PFSK-1 (cell line): ENCODE measurements around the gene SAPCD1.

Experiments used
- FOXP2 ChIP-seq: optimal IDR thresholded peaks from 2 replicates; pipeline ENCODE3; 2011; ENCODE audit warnings: borderline replicate concordance, control low read depth, inconsistent platforms; ENCODE audit not compliant: insufficient read depth; ENCODE audit errors: extremely low read length, extremely low read depth
- POLR2AphosphoS5 ChIP-seq: IDR thresholded peaks from 2 replicates; pipeline ENCODE4 v1.6.1; 2012; ENCODE audit warnings: low read depth, mild to moderate bottlenecking, control low read depth, low read length, moderate library complexity
- SIN3A ChIP-seq: IDR thresholded peaks from 2 replicates; pipeline ENCODE4 v1.6.1; 2012; ENCODE audit warnings: mild to moderate bottlenecking, low read length, moderate library complexity, borderline replicate concordance; ENCODE audit not compliant: insufficient read depth
- TAF1 ChIP-seq: IDR thresholded peaks from 2 replicates; pipeline ENCODE4 v1.6.1; 2012; ENCODE audit warnings: low read length, control low read depth, borderline replicate concordance; ENCODE audit not compliant: insufficient read depth
- TF ChIP-seq, protein P1 (sequence below), 2 experiments: IDR thresholded peaks; 2 replicates each; pipeline versions ENCODE4 v1.6.1 to v1.8.0; 2011 to 2012; ENCODE audit warnings: low read depth in 2 of 2, low read length in 2 of 2, control low read depth in 1 of 2, inconsistent platforms in 1 of 2, mild to moderate bottlenecking in 1 of 2, moderate library complexity in 1 of 2; ENCODE audit not compliant: insufficient read depth in 1 of 2

DNA sequence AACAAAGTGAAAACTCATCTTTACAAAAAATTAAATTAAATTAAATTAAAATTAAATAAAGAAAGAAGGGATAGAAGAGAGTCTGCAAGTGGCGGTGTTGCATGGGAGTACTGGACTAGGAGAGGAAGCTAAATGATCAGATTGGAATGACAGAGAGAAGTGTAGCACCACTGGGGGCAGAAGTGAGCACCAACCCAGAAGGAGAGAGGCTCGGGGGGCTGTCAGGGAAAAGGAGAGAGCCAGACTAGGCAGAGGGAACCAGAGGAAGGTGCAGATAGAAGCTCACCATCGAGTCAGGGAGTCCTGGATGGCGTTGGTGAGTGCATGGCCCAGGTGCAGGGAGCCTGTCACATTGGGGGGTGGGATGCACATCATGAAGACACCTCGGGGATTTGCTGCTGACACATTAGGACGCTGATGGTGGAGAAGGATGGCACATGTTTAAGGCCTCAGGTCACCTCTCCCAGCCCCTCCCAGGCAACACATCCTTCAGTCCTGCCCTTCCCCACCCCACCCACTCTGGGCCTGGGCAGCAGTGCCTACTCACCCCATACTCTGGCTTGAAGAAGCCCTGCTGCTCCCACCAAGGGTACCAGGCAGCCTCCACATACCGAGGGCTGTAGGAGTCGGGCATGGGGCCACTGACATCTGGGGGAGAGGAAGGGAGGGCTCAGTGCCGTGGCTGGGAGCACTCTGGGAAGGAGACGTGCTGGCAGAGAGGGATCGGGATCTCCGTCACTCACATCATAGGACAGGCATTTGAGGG is 29.1 kb downstream of the SAPCD1 start:
- TF ChIP-seq POLR2AphosphoS5 (peak; percentile 40), TAF1 (no peak), FOXP2 (no peak), SIN3A (no peak)
- TF ChIP-seq, protein P1, sequence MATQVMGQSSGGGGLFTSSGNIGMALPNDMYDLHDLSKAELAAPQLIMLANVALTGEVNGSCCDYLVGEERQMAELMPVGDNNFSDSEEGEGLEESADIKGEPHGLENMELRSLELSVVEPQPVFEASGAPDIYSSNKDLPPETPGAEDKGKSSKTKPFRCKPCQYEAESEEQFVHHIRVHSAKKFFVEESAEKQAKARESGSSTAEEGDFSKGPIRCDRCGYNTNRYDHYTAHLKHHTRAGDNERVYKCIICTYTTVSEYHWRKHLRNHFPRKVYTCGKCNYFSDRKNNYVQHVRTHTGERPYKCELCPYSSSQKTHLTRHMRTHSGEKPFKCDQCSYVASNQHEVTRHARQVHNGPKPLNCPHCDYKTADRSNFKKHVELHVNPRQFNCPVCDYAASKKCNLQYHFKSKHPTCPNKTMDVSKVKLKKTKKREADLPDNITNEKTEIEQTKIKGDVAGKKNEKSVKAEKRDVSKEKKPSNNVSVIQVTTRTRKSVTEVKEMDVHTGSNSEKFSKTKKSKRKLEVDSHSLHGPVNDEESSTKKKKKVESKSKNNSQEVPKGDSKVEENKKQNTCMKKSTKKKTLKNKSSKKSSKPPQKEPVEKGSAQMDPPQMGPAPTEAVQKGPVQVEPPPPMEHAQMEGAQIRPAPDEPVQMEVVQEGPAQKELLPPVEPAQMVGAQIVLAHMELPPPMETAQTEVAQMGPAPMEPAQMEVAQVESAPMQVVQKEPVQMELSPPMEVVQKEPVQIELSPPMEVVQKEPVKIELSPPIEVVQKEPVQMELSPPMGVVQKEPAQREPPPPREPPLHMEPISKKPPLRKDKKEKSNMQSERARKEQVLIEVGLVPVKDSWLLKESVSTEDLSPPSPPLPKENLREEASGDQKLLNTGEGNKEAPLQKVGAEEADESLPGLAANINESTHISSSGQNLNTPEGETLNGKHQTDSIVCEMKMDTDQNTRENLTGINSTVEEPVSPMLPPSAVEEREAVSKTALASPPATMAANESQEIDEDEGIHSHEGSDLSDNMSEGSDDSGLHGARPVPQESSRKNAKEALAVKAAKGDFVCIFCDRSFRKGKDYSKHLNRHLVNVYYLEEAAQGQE (IDR thresholded peaks at IDR 0.05; ENCODE audit: insufficient read depth in 1 of 2, low read depth in 2 of 2, low read length in 2 of 2) = no peak
